Suprapubic skin (tissue), 3 donors: ENCODE measurements around the gene DUSP1.

Experiments used
- CTCF ChIP-seq, 2 donors: fragments of 200-600 bp in 1 of 2; fragments of 450-650 bp in 1 of 2; sonication (generic) in 1 of 2; IDR thresholded peaks; one replicate each; pipeline ENCODE4 v1.5.1; 2016 to 2019; ENCODE audit warnings: antibody characterized with exemption in 2 of 2, mild to moderate bottlenecking in 1 of 2, moderate library complexity in 1 of 2
- EP300 ChIP-seq: sonication (generic); formaldehyde crosslinking; IDR thresholded peaks from one replicate; pipeline ENCODE4 v1.6.1; 2017; ENCODE audit warnings: antibody characterized with exemption
- POLR2A ChIP-seq, 2 donors: fragments of 450-650 bp; IDR thresholded peaks; one replicate each; pipeline ENCODE4 v1.6.1; 2017; ENCODE audit warnings: antibody characterized with exemption in 2 of 2, mild to moderate bottlenecking in 2 of 2, moderate library complexity in 2 of 2

- no peak for TF ChIP-seq POLR2A (IDR thresholded peaks at IDR 0.05)
- TF ChIP-seq CTCF (IDR thresholded peaks at IDR 0.05) = no peak
- TF ChIP-seq EP300 = no peak
Measured at GRCh38 chr5:172751761-172752510, 19.1 kb downstream of the DUSP1 start.
